ENCODE data around the gene PTPRD.

The PTPRD gene

DNA sequence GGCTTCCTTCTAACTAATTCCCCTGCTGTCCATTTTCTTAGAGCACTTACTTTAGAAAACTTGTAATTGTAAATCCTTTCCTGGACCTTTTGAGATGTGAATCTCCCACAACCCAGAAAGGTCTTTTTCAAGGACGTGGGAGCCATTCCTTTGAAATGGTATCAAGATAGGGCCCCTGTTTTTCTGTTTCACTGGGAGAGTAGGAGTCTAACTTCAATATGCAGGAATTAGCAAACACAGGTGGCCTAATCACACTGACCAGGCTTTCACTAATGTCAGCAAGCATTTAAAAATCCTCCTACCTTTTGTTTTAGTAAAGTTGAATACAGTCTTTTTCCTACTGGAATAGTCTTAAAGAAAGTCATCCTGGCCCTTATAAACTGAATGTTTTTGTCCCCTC is 558.3 kb downstream of the PTPRD start:
- DNase-seq (ENCODE audit: low read depth) = no peak

DNA sequence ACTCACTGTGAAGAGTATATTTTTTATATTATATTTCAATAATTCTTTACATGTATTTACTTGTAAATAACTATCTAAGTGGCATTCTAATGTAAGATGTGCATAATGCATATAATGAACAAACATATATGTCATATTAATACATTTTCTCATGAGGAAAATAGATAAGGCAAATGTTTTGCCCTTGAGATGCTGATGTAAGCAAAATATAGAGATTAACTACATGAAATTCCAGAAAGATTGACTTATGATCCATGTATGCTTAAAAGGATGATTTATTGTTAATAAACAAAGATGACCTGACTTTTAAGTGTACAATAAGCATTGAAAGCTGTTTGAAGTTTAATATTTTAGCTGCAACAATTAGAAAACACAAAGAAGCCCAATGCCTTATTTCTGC is 559.9 kb downstream of the PTPRD start:
- DNase-seq (ENCODE audit: low read depth) = no peak

DNA sequence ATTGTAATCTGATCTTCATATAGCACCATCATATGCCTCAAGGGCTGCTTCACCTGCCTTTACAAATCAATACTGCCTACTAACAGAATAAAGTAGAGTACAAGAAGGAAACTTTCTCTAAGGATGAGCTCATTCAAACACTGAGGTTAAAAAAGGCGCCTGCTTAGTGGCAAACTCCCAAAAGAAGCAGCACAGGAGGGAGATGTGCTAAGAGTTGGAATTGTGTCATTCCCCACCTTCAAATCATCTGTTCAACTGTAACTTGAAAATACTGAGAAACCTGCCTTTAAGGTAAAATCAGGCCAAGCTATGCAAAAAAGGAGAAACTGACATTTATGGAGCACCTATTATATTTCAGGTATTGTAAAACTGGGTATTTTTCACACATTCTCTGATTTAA is 560.6 kb downstream of the PTPRD start:
- DNase-seq (ENCODE audit: low read depth) = no peak

DNA sequence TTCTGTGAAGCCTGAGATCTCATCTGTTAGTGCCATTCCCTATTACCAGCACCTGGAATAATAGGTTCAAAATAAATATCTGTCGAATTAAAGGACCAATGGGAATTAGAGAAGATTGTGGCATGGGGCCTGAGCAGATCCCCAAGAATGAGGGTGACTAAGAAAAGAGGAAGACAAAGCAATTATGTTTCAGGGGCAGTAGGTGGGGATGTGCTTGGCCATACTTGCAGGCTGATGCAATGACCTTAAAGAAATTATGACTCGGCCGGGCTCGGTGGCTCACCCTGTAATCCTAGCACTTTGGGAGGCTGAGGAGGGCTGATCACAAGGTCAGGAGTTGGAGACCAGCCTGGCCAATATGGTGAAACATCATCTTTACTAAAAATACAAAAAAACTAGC is 562.8 kb downstream of the PTPRD start:
- DNase-seq (ENCODE audit: low read depth) = no peak

DNA sequence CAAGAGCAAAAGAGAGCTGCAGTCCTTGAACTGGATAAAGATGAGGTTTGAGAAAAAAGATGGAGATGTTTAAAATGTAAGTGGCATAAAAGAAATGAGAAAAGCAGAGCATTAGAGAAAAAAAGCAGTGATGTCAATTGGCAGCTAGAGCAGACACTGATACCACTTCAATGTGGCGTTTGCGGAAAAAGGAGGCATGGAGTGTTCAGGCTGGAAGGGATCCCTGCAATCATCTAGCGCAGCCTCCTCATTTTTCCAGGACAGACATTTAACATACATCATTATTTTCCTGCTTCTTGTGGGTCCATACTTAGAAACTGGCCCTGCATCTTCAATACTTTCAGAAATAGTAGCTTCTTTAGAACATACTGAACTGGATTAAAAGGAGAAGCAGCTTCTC is 563.8 kb downstream of the PTPRD start:
- DNase-seq (ENCODE audit: low read depth) = no peak

DNA sequence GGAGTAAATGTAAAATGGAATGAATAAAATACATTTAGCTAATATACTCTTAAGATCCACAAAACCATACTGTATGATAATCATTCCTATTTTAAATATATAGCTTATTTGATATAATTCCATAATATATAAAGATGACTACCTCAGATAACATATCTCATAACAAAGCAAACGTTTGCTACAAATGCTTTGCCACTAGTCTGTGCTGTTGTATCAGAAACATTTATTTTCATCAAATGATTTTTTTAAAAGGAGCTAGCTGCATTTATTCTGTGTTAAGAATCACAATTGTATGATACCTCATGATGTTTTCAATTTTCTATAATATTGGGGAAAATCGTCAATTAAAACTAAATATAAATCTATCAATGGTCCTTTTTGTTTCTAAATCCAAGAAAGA is 567.2 kb downstream of the PTPRD start:
- no peak for DNase-seq (ENCODE audit: low read depth)

DNA sequence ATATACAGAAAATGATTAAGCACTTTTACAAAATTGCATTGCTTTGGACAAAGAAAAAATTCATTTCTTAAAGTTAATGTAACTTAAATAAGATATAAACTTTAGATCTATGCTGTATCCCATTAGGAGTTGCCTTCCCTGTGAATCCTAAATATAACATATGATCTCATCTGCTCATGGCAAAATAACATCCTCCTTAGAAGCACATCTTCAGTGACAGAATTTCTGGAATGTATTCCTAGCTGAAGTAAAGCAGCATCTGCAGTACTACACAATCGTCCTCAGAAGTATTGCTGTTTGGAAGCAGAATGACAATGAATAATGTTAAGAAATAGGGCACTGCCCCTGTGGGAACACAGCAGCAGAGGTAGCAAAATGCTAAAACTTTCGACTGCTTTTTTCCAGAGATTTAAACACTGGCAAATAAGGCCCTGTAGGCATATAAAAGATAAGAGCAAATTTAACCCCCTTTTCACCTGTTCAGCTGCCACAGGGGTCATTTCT is 571.0 kb downstream of the PTPRD start:
- no peak for DNase-seq (ENCODE audit: low read depth)

DNA sequence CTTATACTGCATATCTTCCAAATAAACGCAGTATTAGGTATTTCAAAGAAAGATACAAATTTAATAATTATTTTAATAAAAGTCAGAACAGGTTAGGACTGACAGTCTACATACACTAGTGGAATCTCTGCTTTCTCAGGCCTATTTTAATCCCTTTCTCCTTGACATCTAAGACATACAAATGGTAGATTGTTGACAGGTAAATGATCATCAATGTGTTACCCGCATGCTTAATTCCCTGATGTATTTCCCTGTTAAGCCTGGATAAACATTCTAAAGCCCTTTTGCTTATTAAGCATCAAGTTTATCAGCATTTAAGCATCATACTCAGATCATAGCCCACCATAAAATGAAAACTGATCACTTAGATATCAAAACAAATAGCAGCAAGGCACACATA is 576.7 kb downstream of the PTPRD start:
- no peak for DNase-seq (ENCODE audit: low read depth)

DNA sequence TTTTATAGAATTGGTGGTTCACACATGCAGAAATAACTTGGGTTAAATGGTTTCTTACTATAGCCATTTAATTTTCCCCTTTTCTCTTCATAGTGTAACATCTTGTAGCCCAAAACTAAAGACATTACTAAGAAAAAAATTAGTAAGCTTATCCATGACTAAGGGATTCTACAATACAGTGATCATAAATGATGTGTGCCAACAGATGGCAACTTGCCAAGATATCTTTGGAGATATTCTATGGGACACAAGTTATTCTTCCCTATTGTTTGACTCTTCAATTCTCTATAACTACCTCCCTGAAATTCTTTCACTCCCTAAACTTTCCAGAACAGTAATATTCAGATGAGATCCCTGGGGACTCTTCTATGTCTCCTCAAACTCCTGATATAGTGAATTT is 580.6 kb downstream of the PTPRD start:
- no peak for DNase-seq (ENCODE audit: low read depth)

DNA sequence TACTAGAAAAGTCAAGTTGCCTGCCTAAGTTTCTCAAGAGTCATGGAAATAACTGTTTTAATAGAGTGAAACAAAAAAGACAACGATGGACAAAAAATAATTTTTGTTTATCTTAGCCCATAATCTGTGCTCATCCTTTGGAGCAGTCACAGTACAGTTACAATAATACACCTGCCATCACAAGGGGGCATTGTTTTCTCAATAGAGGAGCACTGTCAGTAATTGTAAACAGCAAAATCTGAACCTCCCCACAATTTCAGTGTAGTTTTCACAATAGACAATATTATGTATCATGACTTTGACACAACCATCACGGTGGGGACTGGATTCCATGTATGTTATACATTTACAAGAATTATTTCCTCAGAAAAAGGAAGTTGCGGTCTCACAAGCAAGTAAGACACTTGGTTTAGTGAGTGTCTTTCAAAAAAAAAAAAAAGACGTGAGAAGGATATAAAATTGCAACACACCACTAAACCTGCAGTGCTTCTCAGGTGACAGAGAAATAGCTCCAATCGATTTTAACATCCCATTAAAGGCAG is 586.3 kb downstream of the PTPRD start:
- no peak for DNase-seq (ENCODE audit: low read depth)

DNA sequence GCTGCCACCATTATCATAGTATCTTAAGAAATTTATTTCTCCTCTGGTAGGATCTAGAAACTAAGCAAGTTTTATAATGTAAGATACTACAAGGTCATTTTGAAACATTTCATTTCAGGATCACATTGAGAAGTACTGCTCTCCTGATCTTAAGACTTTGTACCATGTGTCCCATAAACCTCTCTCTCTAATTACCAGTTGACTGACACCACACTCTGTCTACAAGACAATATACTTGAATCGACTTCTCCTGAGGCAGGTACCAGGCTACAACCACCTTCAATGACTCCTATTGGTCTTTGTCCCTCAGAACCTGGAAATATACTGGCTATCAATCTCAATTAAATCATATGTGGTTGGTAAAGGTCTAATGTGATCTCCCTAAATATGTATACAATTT is 597.0 kb downstream of the PTPRD start:
- DNase-seq (ENCODE audit: low read depth) = no peak

DNA sequence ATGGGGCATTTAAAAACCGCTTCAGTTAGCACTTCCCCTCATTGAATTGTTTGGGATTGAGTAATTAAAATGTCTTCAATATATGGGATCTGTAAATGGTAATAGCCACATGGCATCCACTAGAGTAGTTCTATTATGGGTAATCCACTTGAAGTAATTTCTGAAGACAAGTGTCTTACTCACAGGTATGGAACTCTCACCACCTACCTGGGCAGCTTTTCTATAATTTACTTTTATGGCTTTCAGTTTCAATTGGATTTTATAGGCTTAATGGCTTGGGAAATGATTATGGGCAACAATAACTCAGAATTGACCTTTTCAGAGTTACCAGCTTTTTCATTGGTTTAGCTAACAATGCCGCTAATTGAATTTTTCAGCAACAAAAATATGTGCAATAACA is 597.9 kb downstream of the PTPRD start:
- DNase-seq (ENCODE audit: low read depth) = no peak

DNA sequence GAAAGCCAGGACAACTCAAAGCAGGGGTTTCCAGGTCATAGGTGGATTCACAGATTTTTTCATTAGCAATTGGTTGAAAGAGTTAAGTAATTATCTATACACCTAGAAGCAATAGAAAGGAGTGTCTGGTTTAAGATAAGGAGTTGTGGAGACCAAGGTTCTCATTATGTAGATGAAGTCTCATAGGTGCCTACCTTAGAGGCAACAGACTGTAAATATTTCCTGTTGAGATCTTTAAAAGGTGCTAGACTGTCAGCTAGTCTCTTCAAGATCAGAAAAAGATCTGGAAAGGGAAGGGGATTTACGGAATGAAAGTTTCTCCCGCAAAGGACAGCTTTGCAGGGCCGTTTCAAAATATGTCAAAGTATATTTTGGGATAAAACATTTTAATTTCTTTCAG is 603.4 kb downstream of the PTPRD start:
- DNase-seq (ENCODE audit: low read depth) = no peak

DNA sequence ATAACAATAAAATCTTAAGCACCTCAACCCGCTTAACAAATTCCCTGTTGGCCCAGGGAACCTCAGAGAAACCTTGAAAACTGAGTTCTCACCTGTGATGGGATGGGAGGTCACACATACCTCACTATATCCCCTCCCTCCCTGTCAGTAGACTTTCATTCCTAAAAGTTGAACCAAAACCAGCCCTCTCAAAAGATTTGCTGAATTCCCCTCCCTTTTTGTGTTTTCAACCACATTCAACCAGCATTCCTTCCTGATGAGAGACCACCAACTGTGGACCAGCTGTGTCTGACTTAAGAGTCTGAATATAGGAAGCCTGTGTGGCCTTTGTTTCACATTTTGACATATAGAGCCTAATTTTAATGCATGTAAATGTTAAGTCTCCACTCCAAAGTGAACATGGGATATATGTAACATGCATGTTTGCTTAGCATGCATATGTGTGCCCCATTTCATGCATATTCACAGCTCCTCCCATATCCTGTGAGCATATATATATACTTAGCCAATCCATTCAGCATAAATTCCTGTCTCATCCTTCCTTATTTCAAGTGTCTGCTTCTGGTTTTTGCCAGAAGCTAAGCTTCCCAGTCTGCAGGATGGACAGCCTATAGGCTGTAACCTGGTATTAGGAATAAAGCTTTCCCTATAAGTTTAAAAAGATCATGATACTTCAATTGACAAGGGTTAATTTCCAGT is 604.6 kb downstream of the PTPRD start:
- DNase-seq (ENCODE audit: low read depth) = no peak

DNA sequence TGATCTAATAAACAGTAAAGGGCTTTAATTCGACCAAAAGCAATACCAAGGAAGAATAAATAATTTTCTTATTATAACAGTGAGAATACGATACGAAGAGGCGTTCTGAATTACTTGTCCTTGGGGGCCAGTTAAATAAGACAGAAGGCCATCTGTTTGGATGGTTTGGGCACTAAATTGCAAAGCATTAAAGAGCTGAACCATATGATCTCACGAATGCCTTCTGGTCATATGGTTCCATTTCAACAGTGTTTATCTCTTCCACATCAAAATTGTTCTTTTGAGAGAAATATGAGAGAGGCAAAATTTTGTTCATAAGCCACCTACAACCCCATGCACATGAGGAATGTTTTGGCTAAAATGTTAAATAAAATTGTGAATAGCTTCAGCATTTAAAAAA is 605.4 kb downstream of the PTPRD start:
- no peak for DNase-seq (ENCODE audit: low read depth)

DNA sequence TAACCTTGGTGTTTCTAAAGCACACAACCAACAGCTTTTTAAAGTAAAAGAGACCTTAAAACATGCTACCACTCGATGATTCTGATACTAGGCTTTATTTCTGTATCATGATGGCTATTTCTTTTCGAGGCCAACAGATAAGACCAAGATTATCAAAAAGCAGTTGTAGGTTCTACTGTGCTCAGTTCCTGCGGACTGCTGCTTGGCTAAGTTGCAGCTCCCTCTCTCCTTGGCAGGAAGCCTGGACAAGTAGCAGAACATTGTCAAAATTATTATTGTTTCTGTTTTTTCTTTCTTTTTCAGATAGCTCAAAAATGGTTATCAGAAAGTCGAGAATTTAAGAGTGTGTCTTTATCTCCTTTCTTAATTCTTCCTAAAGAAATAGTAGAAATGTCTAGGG is 607.6 kb downstream of the PTPRD start:
- DNase-seq (ENCODE audit: low read depth) = no peak

DNA sequence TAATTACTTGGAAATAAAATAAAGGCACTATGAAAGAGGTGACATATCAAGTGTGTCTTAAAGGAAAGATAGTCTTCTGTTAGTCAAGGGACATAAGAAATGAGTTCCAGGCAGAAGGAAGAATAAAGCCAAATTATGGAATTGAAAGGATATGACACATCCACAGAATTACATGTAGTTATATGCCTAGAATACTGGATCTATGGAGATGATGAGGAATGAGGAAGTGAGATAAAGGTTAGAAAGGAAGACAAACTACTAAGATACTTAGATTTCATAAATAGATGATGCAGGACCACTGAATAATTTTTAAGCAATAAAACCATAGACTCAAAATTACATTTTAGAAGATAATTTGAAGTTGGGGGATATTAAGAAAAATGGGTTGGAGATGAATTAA is 609.8 kb downstream of the PTPRD start:
- DNase-seq (ENCODE audit: low read depth) = no peak

DNA sequence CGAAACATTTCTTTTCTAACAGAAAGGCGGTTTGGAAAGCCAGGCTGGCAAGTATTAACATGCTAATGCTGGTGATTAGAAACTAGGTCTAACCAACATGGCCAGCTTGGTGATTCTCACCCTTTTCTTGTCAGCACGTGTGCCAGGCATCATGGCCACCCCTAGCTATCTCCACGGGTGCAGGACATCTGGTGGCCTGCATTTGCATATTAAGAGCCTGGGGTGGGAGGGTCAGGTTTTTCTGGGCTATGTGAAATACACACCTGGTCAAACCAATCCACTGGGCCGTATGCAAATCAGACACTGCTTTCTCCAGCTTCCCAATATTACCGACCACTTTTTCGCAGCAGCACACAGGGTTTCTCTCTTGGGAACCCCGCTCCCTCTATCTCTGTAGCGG is 612.1 kb downstream of the PTPRD start:
- no peak for DNase-seq (ENCODE audit: low read depth)

DNA sequence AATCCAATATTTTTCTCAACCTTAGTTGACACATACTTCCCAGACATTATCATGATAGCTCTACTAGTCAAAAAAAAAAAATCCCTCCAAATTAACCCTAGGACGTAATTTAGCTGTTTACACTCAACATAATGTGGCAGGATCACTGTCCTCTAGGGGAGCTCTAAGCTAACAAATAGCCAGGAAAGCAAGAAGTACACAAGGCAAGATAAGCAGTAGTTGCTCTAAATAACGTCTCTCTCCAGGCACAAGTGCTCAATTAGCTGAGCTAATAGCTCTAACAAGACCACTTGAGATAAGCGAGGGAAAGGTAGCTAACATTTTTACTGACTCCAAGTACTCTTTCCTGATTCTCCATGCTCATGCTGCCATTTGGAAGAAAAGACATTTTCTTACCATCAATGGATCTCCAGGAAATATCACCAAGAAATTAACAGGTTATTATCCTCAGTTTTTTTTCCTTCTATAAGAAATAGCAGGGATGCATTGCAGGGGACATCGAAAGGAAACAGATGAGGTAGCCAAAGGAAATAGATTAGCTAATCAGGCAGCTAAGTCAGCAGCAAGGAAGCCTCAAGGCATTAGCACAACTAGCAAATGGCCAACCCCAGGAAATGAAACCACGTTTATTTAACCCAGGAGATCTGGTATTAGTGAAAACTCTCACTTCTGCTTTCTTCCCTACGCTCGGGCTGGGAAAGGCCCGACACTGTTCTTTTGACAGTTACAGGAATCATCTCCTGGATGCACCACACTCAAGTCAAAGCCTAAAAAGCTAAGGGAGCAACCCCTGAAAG is 614.1 kb downstream of the PTPRD start:
- no peak for DNase-seq (ENCODE audit: low read depth)

DNA sequence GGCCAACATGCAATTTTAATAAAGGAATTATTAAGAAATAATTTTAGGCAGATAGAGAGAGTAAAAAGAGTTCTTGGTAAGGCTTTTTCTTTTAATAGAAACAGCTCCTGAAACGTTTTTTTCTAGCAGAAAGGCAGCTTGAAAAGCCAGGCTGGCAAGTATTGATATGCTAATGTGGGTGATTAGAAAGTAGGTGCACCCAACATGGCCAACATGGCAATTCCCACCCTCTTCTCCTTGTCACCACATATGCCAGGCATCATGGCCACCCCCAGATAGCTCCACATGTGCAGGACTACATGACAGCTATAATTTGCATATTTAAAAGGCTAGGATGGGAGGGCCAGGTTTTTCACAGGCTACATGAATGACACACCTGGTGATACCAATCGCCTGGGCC is 615.2 kb downstream of the PTPRD start:
- DNase-seq (ENCODE audit: low read depth) = no peak

DNA sequence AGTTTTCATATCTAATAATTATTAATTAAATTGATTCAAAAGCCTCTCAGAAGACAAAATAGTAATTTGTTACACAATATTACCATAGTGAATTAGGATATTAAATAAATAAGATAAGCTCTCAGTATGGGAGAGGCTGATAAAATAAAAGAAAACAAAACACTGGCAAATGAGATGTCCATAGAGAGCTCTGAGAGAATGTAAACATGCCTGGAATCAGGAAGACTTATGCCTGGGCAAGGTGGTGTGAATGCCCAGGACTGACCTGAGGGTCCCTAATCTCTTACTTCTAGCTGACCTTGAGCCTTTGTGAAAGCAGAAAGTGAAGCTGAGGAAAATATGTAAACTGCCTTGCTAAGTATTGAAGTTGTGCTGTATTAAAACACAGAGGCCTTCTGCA is 616.5 kb downstream of the PTPRD start:
- DNase-seq (ENCODE audit: low read depth) = no peak

DNA sequence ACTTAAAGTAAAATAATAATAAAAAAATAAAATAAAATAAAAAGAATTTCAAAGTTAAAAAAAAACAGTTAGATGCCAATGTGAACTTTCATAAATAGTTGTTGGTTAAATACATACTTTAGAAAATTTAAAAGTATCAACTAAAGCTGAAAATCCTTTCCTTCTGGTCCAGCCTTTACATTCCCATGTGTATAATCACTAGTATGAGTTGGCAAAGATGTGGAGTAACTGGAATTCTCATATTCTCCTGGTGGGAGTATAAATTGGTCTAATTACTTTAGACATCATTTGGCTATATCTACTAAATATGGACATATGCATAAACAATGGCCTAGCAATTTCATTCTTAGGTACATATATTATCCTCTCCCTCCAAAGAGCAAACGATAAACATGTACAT is 619.9 kb downstream of the PTPRD start:
- DNase-seq (ENCODE audit: low read depth) = no peak

DNA sequence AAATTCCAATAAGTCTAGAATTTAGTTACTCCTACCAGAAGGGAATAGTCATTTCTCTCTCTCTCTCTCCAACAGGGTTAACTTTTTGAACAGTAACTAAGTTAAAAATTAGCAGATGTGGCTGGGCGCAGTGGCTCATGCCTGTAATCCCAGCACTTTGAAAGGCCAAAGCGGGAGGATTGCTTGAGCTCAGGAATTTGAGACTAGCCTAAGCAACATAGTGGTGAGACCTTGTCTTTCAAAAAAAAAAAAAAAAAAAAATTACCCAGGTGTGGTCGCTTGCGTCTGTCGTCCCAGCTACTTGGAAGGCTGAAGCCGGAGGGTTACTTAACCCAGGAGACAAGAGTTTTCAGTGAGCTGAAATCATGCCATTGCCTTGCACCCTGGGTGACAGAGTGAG is 639.7 kb downstream of the PTPRD start:
- DNase-seq (ENCODE audit: low read depth) = no peak

DNA sequence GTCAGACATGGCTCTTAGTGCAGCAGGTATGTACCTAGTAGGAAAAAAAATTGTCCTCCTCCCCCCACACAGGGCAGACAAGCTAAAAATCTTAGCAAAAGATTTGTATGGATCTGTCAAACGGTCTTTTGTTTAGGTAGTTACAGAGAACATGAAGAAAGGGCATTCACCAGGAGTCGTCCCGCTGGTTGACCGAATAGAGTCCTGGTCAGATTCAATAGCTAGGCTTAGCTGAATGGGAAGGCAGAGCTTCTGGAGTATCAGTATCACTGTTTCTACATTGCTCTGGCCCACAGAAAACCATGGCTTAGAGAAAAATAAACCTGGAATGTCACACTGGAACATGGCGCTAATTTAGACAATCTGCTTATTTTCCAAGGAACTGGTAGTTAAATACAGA is 642.3 kb downstream of the PTPRD start:
- DNase-seq (ENCODE audit: low read depth) = no peak
